PFSK-1 (cell line): ENCODE results near the gene PRSS35.

Experiments
- POLR2AphosphoS5 ChIP-seq: IDR thresholded peaks from 2 replicates; pipeline ENCODE4 v1.6.1; 2012; ENCODE audit warnings: low read depth, mild to moderate bottlenecking, control low read depth, low read length, moderate library complexity
- SIN3A ChIP-seq: IDR thresholded peaks from 2 replicates; pipeline ENCODE4 v1.6.1; 2012; ENCODE audit warnings: mild to moderate bottlenecking, low read length, moderate library complexity, borderline replicate concordance; ENCODE audit not compliant: insufficient read depth
- TAF1 ChIP-seq: IDR thresholded peaks from 2 replicates; pipeline ENCODE4 v1.6.1; 2012; ENCODE audit warnings: low read length, control low read depth, borderline replicate concordance; ENCODE audit not compliant: insufficient read depth
- TF ChIP-seq, protein P1 (sequence below), 2 experiments: IDR thresholded peaks; 2 replicates each; pipeline versions ENCODE4 v1.6.1 to v1.8.0; 2011 to 2012; ENCODE audit warnings: low read depth in 2 of 2, low read length in 2 of 2, control low read depth in 1 of 2, inconsistent platforms in 1 of 2, mild to moderate bottlenecking in 1 of 2, moderate library complexity in 1 of 2; ENCODE audit not compliant: insufficient read depth in 1 of 2

DNA sequence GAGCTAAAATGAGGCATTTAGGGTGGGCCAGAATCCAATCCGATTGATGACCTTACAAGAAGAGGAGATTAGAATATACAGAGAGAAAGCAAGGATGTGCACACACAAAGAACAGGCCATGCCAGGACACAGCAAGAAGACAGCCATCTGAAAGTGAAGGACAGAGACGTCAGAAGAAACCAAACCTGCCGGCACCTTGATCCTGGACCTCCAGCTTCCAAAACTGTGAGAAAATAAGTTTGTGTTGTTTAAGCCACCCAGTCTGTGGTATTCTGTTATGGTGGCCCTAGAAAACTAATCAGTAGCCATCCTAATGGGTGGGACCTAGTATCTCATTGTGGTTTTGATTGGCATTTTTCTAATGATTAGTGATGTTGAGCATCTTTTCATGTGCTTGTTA, 41.7 kb upstream of the PRSS35 start:
- TF ChIP-seq TAF1 (no peak), POLR2AphosphoS5 (no peak), SIN3A (no peak)
- TF ChIP-seq, protein P1, sequence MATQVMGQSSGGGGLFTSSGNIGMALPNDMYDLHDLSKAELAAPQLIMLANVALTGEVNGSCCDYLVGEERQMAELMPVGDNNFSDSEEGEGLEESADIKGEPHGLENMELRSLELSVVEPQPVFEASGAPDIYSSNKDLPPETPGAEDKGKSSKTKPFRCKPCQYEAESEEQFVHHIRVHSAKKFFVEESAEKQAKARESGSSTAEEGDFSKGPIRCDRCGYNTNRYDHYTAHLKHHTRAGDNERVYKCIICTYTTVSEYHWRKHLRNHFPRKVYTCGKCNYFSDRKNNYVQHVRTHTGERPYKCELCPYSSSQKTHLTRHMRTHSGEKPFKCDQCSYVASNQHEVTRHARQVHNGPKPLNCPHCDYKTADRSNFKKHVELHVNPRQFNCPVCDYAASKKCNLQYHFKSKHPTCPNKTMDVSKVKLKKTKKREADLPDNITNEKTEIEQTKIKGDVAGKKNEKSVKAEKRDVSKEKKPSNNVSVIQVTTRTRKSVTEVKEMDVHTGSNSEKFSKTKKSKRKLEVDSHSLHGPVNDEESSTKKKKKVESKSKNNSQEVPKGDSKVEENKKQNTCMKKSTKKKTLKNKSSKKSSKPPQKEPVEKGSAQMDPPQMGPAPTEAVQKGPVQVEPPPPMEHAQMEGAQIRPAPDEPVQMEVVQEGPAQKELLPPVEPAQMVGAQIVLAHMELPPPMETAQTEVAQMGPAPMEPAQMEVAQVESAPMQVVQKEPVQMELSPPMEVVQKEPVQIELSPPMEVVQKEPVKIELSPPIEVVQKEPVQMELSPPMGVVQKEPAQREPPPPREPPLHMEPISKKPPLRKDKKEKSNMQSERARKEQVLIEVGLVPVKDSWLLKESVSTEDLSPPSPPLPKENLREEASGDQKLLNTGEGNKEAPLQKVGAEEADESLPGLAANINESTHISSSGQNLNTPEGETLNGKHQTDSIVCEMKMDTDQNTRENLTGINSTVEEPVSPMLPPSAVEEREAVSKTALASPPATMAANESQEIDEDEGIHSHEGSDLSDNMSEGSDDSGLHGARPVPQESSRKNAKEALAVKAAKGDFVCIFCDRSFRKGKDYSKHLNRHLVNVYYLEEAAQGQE (IDR thresholded peaks at IDR 0.05; ENCODE audit: insufficient read depth in 1 of 2, low read depth in 2 of 2, low read length in 2 of 2): no peak
